Measurements from ENCODE around the gene CHRNB2.
A peak's percentile ranks its signal among the peaks of the same experiment; 100 is the strongest.

Gene CHRNB2

GRCh38 chr1:154609398-154610380 lies 42.1 kb downstream of the CHRNB2 start:
- peak; percentile 40 to 46 for DNase-seq (ENCODE audit: low read depth in 2 of 2)

GRCh38 chr1:154611150-154611862 lies 43.7 kb downstream of the CHRNB2 start:
- no peak for DNase-seq (ENCODE audit: low read depth in 2 of 2)

GRCh38 chr1:154614247-154614646 lies 46.7 kb downstream of the CHRNB2 start:
- DNase-seq (ENCODE audit: low read depth in 2 of 2), result no peak

GRCh38 chr1:154614901-154615300 lies 47.3 kb downstream of the CHRNB2 start:
- no peak for DNase-seq (ENCODE audit: low read depth in 2 of 2)

- DNase-seq (ENCODE audit: low read depth in 2 of 2), result no peak
Measured at GRCh38 chr1:154615411-154615810, 47.8 kb downstream of the CHRNB2 start.

- DNase-seq (ENCODE audit: low read depth in 2 of 2), result no peak
Measured at GRCh38 chr1:154616659-154617345, 49.2 kb downstream of the CHRNB2 start.

- DNase-seq (ENCODE audit: low read depth in 2 of 2), result no peak
Measured at GRCh38 chr1:154619181-154619948, 51.8 kb downstream of the CHRNB2 start.

- no peak for DNase-seq (ENCODE audit: low read depth in 2 of 2)
Measured at GRCh38 chr1:154620751-154621150, 53.2 kb downstream of the CHRNB2 start.

- no peak for DNase-seq (ENCODE audit: low read depth in 2 of 2)
Measured at GRCh38 chr1:154621875-154622274, 54.3 kb downstream of the CHRNB2 start.

GRCh38 chr1:154622503-154623039 lies 55.0 kb downstream of the CHRNB2 start:
- DNase-seq (ENCODE audit: low read depth in 2 of 2), result no peak

GRCh38 chr1:154623358-154623757 lies 55.8 kb downstream of the CHRNB2 start:
- DNase-seq (ENCODE audit: low read depth in 2 of 2), result no peak

- DNase-seq (ENCODE audit: low read depth in 2 of 2), result no peak
Measured at GRCh38 chr1:154624746-154625643, 57.4 kb downstream of the CHRNB2 start.

- DNase-seq (ENCODE audit: low read depth in 2 of 2), result no peak
Measured at GRCh38 chr1:154626456-154627256, 59.1 kb downstream of the CHRNB2 start.

GRCh38 chr1:154627257-154628120 lies 59.9 kb downstream of the CHRNB2 start:
- DNase-seq (ENCODE audit: low read depth in 2 of 2), result peak; percentile 81 to 91

- no peak for DNase-seq (ENCODE audit: low read depth in 2 of 2)
Measured at GRCh38 chr1:154628121-154628405, 60.5 kb downstream of the CHRNB2 start.

GRCh38 chr1:154629061-154629674 lies 61.6 kb downstream of the CHRNB2 start:
- DNase-seq (ENCODE audit: low read depth in 2 of 2), result no peak
